Stimulated activated naive CD4-positive, alpha-beta T cell treated with Interleukin-2 at 50 U/mL for 16 hours (primary cell): ENCODE measurements around the gene RFXANK.

Experiments used
- DNase-seq: peaks from one replicate; lab custom pipeline; 2025; lab: John Stamatoyannopoulos, UW

Gene RFXANK

DNA sequence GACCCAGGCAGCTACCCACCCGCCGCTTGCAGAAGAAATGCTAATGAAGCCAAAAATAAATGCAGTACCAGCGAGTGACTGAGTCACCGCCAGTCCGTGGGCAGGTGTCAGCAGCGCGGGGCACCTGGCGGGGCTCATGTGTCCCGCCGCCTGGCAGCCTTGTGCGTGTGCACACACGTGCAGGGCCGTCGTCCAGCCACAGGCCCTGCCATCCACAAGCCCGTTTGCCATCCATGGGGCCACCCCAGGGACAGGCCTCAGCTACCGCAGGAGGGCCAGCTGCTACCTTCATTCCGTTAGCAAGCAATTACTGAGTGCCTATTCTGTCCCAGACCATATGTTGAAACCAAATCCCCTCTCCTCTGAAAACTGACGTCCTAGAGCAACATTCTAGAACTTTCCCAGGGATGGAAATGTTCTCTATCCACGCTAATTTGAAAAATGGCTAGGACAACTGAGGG lies 40.2 kb downstream of the RFXANK start:
- DNase-seq, result no peak

DNA sequence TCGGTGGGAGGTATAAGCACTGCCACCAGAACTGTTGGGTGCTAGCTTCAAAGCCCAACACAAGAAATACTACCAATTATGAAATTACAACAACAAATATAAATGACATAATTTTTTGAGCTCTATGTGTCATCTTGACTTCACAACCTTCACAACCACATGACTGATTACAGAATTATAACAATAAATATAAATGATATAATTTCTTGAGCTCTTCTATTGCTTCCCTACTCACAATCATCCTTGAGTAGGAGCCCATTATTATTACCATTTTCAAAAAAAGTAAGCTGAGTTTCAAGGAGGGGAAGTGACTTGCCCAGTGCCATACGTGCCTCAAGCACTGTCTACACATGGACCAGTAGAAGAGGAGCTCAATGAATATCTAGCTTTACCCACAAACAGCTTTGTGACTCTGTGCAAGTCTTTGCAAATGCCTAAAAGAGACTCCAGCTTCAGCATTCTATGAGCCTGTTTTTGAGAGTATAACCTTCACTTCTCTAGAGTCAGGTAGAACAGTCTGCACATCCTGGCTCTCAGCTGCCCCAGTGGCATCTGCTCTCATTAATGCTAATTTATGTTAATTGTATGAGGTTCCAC lies 42.3 kb downstream of the RFXANK start:
- no peak for DNase-seq

DNA sequence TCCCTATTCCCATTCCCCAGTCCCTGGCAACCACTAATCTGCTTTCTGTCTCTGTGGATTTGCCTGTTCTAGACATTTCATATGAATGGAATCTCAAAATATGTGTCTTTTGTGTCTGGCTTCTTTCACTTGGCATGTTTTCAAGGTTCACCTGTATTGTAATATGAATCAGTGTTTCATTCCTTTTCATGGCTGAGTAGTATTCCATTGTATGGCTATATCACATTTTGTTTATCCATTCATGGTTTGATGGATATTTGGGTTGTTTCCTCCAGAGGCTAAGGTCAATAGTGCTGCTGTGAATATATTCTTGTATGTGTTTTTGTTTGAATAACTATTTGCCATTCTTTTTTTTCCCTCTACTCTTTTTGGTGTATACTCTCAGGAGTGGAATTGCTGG lies 44.1 kb downstream of the RFXANK start:
- DNase-seq, result no peak

DNA sequence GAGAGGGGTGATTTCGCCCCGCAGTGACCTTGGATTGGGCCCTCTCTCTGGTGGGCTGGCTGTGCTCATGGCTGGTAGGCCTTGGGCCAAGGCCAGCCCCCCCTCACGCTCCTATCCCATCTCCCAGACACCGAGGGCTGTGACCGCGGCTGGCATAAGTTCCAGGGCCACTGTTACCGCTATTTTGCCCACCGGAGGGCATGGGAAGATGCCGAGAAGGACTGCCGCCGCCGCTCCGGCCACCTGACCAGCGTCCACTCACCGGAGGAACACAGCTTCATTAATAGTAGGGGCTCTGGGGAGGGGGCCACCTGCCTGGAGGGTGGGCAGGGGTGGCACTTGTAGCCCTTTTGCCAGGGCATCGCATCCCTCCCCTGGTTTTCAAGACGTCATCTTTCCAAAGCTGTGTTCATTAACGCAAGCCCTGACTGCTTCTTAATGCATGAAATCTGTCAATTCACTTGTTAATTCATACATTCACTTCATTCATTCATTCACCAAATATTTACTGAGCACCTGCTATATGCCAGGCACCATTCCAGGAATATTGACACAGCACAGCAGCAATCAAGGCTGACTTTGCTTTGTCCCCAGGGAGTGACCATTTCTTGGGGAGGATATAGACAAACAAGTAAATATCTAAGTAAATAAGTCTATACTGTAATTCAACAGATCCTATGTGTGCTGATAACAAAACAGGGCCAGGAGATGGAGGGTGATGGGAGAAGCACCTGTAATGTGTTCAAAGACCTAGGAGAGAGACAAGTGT lies 46.3 kb downstream of the RFXANK start:
- DNase-seq, result no peak

DNA sequence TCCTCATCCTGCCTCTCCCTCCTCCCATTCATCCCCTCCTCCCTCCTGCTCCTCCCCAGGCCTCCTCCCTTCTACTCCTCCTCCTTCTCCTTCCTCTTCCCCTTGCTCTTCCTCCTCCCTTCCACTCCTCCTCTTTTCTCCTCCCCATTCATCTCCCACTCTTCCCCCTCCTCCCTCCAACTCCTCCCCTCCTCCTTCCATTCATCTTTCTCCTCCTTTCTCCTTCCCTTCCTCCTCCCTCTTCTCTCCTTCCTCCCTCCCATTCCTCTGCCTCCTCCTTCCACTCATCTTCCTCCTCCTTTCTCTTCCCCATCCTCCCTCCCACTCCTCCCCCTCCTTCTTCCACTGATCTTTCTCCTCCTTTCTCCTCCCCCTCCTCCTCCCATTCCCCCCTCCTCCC lies 47.6 kb downstream of the RFXANK start:
- no peak for DNase-seq

DNA sequence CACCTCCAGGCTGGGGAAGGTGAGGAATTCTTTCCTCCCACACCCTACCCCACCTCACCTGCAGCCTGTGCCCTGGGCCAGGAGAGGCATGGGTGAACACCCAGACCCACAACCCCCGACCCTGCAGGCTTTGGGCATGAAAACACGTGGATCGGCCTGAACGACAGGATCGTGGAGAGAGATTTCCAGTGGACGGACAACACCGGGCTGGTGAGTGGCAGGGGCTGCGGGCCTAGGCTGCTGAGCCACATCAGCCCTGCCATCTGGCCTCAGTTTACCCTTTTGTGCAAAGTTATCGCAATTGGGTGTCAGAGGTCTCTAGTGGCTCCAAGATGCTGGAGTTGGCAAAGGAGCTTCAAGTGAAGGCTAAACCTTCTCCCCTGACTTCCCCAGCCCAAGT lies 48.4 kb downstream of the RFXANK start:
- DNase-seq, result no peak

DNA sequence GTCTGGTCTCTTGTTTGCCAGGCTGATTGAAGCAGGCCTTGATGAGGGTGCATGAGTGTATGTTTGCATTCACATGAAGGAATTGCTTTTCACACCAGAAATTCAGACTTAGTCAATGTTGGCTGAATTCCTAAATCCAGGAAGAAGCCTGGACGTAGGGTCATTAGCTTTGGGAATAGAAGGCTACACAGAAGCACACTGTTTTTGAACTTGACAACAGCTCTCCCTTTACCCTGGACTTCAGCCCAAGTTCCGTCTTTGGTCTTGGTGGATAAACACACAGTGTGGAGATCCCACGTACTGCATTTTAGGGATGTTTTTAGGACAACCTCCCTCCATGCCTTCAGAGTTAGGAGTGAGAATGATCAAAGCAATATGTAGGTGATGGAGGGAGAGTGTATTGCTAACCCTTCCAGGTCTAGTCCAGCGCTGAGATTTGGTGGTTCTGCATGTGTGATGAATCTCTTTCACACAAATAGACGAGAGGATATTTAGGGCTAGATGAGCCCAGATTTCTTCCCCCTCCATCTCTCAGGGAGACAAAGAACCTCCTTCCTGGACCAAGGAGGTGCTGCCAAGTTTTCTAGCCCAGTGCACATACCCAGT lies 58.2 kb downstream of the RFXANK start:
- no peak for DNase-seq
